Endothelial cell of umbilical vein (primary cell): ENCODE data around the gene RNF111. TPM values are rescaled to one million over a fixed set of nuclear protein-coding genes. Genes with fewer than 3 reads are reported as not detected.

Experiments used
- BruUV-seq: library from RNA; stranded (reverse); fragments of 400-500 nt; replicated peaks from 2 replicates; lab custom pipeline; 2021; lab: Mats Ljungman, UMichigan
- CTCF ChIA-PET: fragments of 300-600, 350-600 bp; sonication (Branson Sonifier 250); formaldehyde crosslinking; loops from one replicate; lab custom pipeline; 2021; ENCODE audit warnings: antibody characterized with exemption, inconsistent platforms; lab: Charles Lee
- POLR2A ChIA-PET: fragments of 300-600, 350-600 bp; sonication (Branson Sonifier 250); formaldehyde crosslinking; loops from one replicate; lab custom pipeline; 2021; ENCODE audit warnings: antibody characterized with exemption, inconsistent platforms; lab: Charles Lee
- DNase-seq: peaks from one replicate; pipeline ENCODE4 v3.0.0-alpha.2; 2011; ENCODE audit warnings: low read depth, low spot score
- FAIRE-seq: peaks from 2 replicates; lab custom pipeline; 2011; peaks lifted over from hg19 to GRCh38; lab: Jason Lieb, UNC
- H2AFZ ChIP-seq: 2 replicates; pipeline ENCODE4 v1.6.0; 2012; ENCODE audit warnings: low read depth, low read length, control low read depth, inconsistent platforms
- H3K27ac ChIP-seq: 2 replicates; pipeline ENCODE4 v1.5.1; 2011; ENCODE audit warnings: low read depth, mild to moderate bottlenecking, control low read depth, low read length, moderate library complexity; ENCODE audit not compliant: insufficient read depth
- H3K27me3 ChIP-seq, 2 experiments: 2 replicates each; pipeline versions ENCODE4 v1.6.0 to v1.6.1; 2011; ENCODE audit warnings: low read length in 2 of 2, mixed read lengths in 1 of 2; ENCODE audit not compliant: control insufficient read depth in 2 of 2, insufficient read depth in 2 of 2
- H3K36me3 ChIP-seq, 2 experiments: 2 replicates in 1 of 2; 3 replicates in 1 of 2; pipeline ENCODE4 v1.5.1; 2011; ENCODE audit warnings: low read length in 2 of 2, mild to moderate bottlenecking in 1 of 2, moderate library complexity in 1 of 2; ENCODE audit not compliant: control insufficient read depth in 2 of 2, insufficient read depth in 2 of 2; ENCODE audit errors: extremely low read depth in 1 of 2
- H3K4me1 ChIP-seq: 3 replicates; pipeline ENCODE4 v1.5.1; 2011; ENCODE audit warnings: mild to moderate bottlenecking, low read length; ENCODE audit not compliant: control insufficient read depth, insufficient read depth; ENCODE audit errors: extremely low read depth
- H3K4me2 ChIP-seq: 2 replicates; pipeline ENCODE4 v1.6.1; 2011; ENCODE audit warnings: low read length, control low read depth, mixed read lengths; ENCODE audit not compliant: insufficient read depth
- H3K4me3 ChIP-seq, 3 experiments: fragments of 200-600 bp in 1 of 3; sonication (generic), shearing (Covaris generic) in 1 of 3; replicated peaks in 1 of 3; 2 replicates each; pipeline ENCODE4 v1.5.1; 2011 to 2016; ENCODE audit warnings: control low read depth in 3 of 3, low read length in 3 of 3, mild to moderate bottlenecking in 2 of 3, inconsistent platforms in 1 of 3, low read depth in 1 of 3, moderate library complexity in 1 of 3; ENCODE audit not compliant: insufficient read depth in 1 of 3
- H3K79me2 ChIP-seq: 2 replicates; pipeline ENCODE4 v1.6.0; 2012; ENCODE audit warnings: low read length, inconsistent platforms; ENCODE audit not compliant: control insufficient read depth, insufficient read depth
- H3K9ac ChIP-seq: replicated peaks from 2 replicates; pipeline ENCODE3; 2011; ENCODE audit warnings: low read length, control low read depth; ENCODE audit not compliant: insufficient read depth; ENCODE audit errors: extremely low read depth
- H3K9me1 ChIP-seq: replicated peaks from 3 replicates; pipeline ENCODE4 v1.6.0; 2011; ENCODE audit warnings: mild to moderate bottlenecking, low read length; ENCODE audit not compliant: control insufficient read depth, insufficient read depth; ENCODE audit errors: extremely low read depth
- H3K9me3 ChIP-seq: replicated peaks from 2 replicates; pipeline ENCODE4 v1.5.1; 2012; ENCODE audit warnings: low read length, inconsistent platforms; ENCODE audit not compliant: control insufficient read depth, insufficient read depth
- H4K20me1 ChIP-seq: replicated peaks from 2 replicates; pipeline ENCODE3; 2011; ENCODE audit warnings: mild to moderate bottlenecking, low read length; ENCODE audit not compliant: control insufficient read depth, insufficient read depth; ENCODE audit errors: extremely low read depth
- CTCF ChIP-seq, 2 donors: IDR thresholded peaks; 1 replicate in 1 of 2; 2 replicates in 1 of 2; pipeline ENCODE4 v1.5.1; 2011; ENCODE audit warnings: low read length in 2 of 2, mild to moderate bottlenecking in 2 of 2, moderate library complexity in 2 of 2, control low read depth in 1 of 2, inconsistent platforms in 1 of 2, low read depth in 1 of 2; ENCODE audit not compliant: insufficient read depth in 1 of 2; ENCODE audit errors: extremely low read depth in 1 of 2
- EZH2 ChIP-seq: IDR thresholded peaks from 2 replicates; pipeline ENCODE4 v1.6.1; 2012; ENCODE audit warnings: borderline replicate concordance, low read depth, mild to moderate bottlenecking, moderate library complexity, low read length, inconsistent platforms; ENCODE audit not compliant: severe bottlenecking
- FOS ChIP-seq: IDR thresholded peaks from 2 replicates; pipeline ENCODE4 v1.6.1; 2011; ENCODE audit warnings: mild to moderate bottlenecking, low read length, moderate library complexity, borderline replicate concordance; ENCODE audit not compliant: insufficient read depth
- GATA2 ChIP-seq: IDR thresholded peaks from 2 replicates; pipeline ENCODE4 v1.7.0; 2011; ENCODE audit warnings: low read depth, mild to moderate bottlenecking, moderate library complexity, mixed read lengths, low read length; ENCODE audit not compliant: insufficient read length, insufficient read depth
- JUN ChIP-seq: IDR thresholded peaks from 2 replicates; pipeline ENCODE4 v1.6.1; 2011; ENCODE audit warnings: borderline replicate concordance, low read depth; ENCODE audit not compliant: insufficient read length, insufficient read depth
- MAX ChIP-seq: IDR thresholded peaks from 2 replicates; pipeline ENCODE4 v1.6.1; 2011; ENCODE audit not compliant: insufficient read depth, insufficient read length
- MYC ChIP-seq: IDR thresholded peaks from one replicate; pipeline ENCODE4 v1.6.1; 2011; ENCODE audit warnings: mild to moderate bottlenecking, low read depth, low read length
- POLR2A ChIP-seq: IDR thresholded peaks from 2 replicates; pipeline ENCODE4 v1.6.1; 2012; ENCODE audit warnings: low read depth, mild to moderate bottlenecking, control low read depth, low read length
- POLR2AphosphoS5 ChIP-seq: IDR thresholded peaks from 2 replicates; pipeline ENCODE4 v1.6.1; 2012; ENCODE audit warnings: low read depth, mild to moderate bottlenecking, control low read depth, low read length, moderate library complexity; ENCODE audit not compliant: insufficient read depth
- dilution Hi-C: fragments of 300-500 bp; cut with MboI; formaldehyde crosslinking; loops from one replicate; pipeline ENCODE4 v1.15.0; 2019; ENCODE audit warnings: low sequenced_read_pairs; ENCODE audit not compliant: extremely low pct_ligation_motif_present
- intact Hi-C: fragments of 100-400 bp; cut with micrococcal nuclease; formaldehyde crosslinking; loops from one replicate; pipeline ENCODE4 v1.10.0; 2022
- polyA plus RNA-seq, 4 experiments: library from polyadenylated mRNA; depleted of rRNA in 3 of 4; stranded (reverse) in 3 of 4; unstranded in 1 of 4; fragments of >200 nt; gene quantifications; 2 replicates each; pipeline versions ENCODE4 v1.2.1 to v1.2.3, GENCODE V29; 2011 to 2012; ENCODE audit warnings: missing spikeins in 1 of 4
- total RNA-seq: library from RNA; stranded (reverse); gene quantifications from 2 replicates; pipeline ENCODE4 v1.2.3, GENCODE V29; 2021

The RNF111 gene
- total and polyA plus RNA-seq, 2 donors (not counting 3 experiments of a cell fraction or from before 2014, with no cell fraction given) = 22.3 to 42.6 TPM

DNA sequence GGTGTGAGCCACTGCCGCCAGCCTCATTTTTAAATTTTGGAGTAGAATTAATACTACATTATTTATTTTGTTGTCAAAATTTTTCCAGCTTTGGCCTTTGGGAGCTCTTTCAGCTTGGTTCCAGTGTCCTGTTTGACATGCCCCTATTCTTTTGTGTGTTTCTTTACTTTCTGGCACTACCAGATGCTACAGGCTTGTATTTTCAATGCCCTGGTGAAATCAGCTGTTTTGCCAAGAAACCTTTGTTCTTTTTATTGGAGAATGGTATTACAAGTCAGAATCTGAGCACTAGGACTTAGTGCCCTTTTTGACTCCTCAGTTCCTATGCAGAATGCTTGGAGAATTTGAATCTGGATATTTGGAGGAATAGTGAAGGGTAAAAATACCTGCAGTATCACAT, 26.6 kb downstream of the RNF111 start:
- Histone ChIP-seq H3K36me3 (peaks cover 0 to 4% of the 10 kb centered on the region in 2 experiments), H3K4me3 (no peak overlapping the region), H3K9me3 (no peaks in the 10 kb centered on the region), H2AFZ (no peak overlapping the region), H3K27ac (no peak overlapping the region), H3K79me2 (peaks cover 69% of the 10 kb centered on the region), H3K4me2 (no peak overlapping the region), H4K20me1 (peaks cover 2% of the 10 kb centered on the region), H3K4me1 (no peaks in the 10 kb centered on the region), H3K9me1 (no peaks in the 10 kb centered on the region), H3K27me3 (no peaks in the 10 kb centered on the region), H3K9ac (no peak overlapping the region)
- dilution Hi-C loops = no loop called here
- no TSS peak for BruUV-seq
- ChIA-PET CTCF (interaction anchor here (0.7 to 1.3 kb wide), 2 partner anchors 9 to 16 kb away, joined by 3 read pairs; no protein-coding TSS in a partner anchor), POLR2A (no interaction called here)
- TF ChIP-seq JUN = no peak
- TF ChIP-seq CTCF (IDR thresholded peaks at IDR 0.05; ENCODE audit: extremely low read depth in 1 of 2, insufficient read depth in 1 of 2, low read depth in 1 of 2, low read length in 2 of 2) = no peak
- TF ChIP-seq MAX = no peak
- no peak for TF ChIP-seq FOS
- no peak for TF ChIP-seq POLR2A
- DNase-seq (no peak), FAIRE-seq (no peak)
- intact Hi-C loops = no loop called here

DNA sequence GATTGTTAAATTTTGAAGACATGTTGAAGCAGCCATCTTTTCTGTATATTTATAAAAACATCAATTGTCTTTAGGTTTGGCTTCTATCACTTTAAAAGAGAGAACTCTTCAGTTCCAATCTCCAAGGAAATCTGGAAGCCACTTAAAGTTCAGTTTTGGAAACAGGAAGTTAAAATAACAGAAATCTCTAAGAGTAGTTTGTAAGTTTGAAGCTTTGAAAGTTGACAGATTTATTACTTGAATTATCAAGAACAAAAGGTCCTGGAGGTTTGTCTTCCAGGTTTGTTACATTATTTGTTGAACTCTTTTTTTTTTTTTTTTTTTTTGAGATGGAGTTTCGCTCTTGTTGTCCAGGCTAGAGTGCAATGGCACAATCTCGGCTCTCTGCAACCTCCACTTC, 30.0 kb downstream of the RNF111 start:
- POLR2A ChIA-PET = no interaction called here

More for the DNA sequence above, 30.0 kb downstream of the RNF111 start:
- TF ChIP-seq MYC (no peak), CTCF (IDR thresholded peaks at IDR 0.05; ENCODE audit: extremely low read depth in 1 of 2, insufficient read depth in 1 of 2, low read depth in 1 of 2, low read length in 2 of 2) (no peak), POLR2A (no peak), POLR2AphosphoS5 (no peak), GATA2 (no peak), JUN (no peak), MAX (no peak), FOS (no peak), EZH2 (no peak)
- CTCF ChIA-PET = interaction anchor here (0.8 to 1.5 kb wide), 4 partner anchors 9 to 62 kb away, joined by 3 read pairs; no protein-coding TSS in a partner anchor
- Histone ChIP-seq H3K9me1 (no peaks in the 10 kb centered on the region), H3K27ac (no peak overlapping the region), H3K4me3 (no peak overlapping the region), H3K9ac (no peak overlapping the region), H3K4me2 (no peak overlapping the region), H3K4me1 (no peaks in the 10 kb centered on the region), H3K9me3 (no peaks in the 10 kb centered on the region), H3K36me3 (peaks cover 0 to 6% of the 10 kb centered on the region in 2 experiments), H3K79me2 (peaks cover 55% of the 10 kb centered on the region), H4K20me1 (no peaks in the 10 kb centered on the region), H2AFZ (no peak overlapping the region), H3K27me3 (no peaks in the 10 kb centered on the region)
- intact Hi-C loops = no loop called here
- DNase-seq = no peak
- FAIRE-seq = no peak
- BruUV-seq = no TSS peak
- dilution Hi-C loops = no loop called here
